Type B pancreatic cell (in vitro differentiated cells): ENCODE measurements around the gene NUDT19. TPM values are rescaled to one million over a fixed set of nuclear protein-coding genes. Genes with fewer than 3 reads are reported as not detected.
A peak's percentile ranks its signal among the peaks of the same experiment; 100 is the strongest.

Experiments used
- DNase-seq: peaks from one replicate; pipeline ENCODE4 v3.0.0; 2021; ENCODE audit warnings: mixed read lengths; ENCODE audit not compliant: unreplicated experiment; ENCODE audit errors: extremely low spot score
- H3K27ac Mint-ChIP-seq: 2 replicates; pipeline ENCODE4 v1.8.0; 2021; ENCODE audit warnings: mild to moderate bottlenecking, mixed read lengths
- H3K27me3 Mint-ChIP-seq: 2 replicates; pipeline ENCODE4 v1.8.0; 2021; ENCODE audit warnings: mixed read lengths
- H3K36me3 Mint-ChIP-seq: 2 replicates; pipeline ENCODE4 v1.8.0; 2021; ENCODE audit warnings: mixed read lengths
- H3K4me1 Mint-ChIP-seq: one replicate; pipeline ENCODE4 v1.8.0; 2021; ENCODE audit warnings: mixed read lengths; ENCODE audit not compliant: unreplicated experiment
- H3K4me3 Mint-ChIP-seq: 2 replicates; pipeline ENCODE4 v1.8.0; 2021; ENCODE audit warnings: mild to moderate bottlenecking, mixed read lengths
- H3K9me3 Mint-ChIP-seq: 2 replicates; pipeline ENCODE4 v1.8.0; 2021; ENCODE audit warnings: mixed read lengths
- total RNA-seq: library from RNA; stranded (reverse); gene quantifications from 2 replicates; pipeline ENCODE4 v1.2.1, GENCODE V29; 2021; ENCODE audit warnings: low replicate concordance
- TF ChIP-seq, protein P1 (sequence below): fragments of 200-600 bp; sonication (generic); conservative IDR thresholded peaks from 2 replicates; pipeline ENCODE4 v1.5.0; 2021; ENCODE audit warnings: antibody characterized with exemption, mild to moderate bottlenecking

Gene NUDT19
- total RNA-seq, 1 donor from 2014 or later = 10.8 TPM

DNA sequence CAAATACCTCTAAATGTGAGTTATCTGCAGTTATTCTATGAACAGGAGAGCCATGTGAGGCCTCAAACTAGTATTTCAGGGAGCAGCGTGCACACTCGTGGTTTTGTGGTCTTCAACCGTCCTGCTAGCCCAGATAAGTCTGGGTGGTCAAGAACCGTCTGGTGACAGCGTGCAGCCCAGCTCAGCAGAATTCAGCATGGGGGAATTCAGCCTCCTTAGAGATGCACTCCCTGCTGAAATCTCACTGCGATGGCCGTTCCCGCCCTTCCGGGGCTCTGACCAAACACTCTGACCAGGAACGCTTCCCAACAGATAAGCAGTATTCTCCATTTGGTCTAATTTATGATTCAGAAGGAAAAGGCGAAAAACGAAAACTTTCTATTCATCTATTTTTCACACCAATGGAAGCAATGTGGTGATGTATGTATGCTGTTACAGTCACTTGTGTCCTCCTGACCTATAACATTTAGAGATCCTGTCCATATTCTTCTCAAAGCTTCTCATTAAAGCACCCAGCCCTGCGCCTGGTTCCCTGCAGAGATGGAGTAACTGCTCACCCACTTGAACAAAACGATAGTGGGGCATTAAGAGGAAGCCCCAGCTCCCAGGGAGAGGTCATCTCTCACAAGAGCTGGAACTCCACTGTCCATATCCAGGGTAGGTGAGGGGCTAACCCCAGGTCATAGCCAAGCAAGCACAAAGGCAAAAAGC is 19.6 kb upstream of the NUDT19 start:
- Mint-ChIP-seq H3K4me3 (peak overlapping the region; percentile 61), H3K36me3 (peaks cover 4% of the 10 kb centered on the region), H3K4me1 (peaks cover 21% of the 10 kb centered on the region), H3K27me3 (peaks cover 2% of the 10 kb centered on the region), H3K27ac (peak overlapping the region; percentile 24), H3K9me3 (no peaks in the 10 kb centered on the region)
- TF ChIP-seq, protein P1, sequence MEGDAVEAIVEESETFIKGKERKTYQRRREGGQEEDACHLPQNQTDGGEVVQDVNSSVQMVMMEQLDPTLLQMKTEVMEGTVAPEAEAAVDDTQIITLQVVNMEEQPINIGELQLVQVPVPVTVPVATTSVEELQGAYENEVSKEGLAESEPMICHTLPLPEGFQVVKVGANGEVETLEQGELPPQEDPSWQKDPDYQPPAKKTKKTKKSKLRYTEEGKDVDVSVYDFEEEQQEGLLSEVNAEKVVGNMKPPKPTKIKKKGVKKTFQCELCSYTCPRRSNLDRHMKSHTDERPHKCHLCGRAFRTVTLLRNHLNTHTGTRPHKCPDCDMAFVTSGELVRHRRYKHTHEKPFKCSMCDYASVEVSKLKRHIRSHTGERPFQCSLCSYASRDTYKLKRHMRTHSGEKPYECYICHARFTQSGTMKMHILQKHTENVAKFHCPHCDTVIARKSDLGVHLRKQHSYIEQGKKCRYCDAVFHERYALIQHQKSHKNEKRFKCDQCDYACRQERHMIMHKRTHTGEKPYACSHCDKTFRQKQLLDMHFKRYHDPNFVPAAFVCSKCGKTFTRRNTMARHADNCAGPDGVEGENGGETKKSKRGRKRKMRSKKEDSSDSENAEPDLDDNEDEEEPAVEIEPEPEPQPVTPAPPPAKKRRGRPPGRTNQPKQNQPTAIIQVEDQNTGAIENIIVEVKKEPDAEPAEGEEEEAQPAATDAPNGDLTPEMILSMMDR = no peak
- no peak for DNase-seq

DNA sequence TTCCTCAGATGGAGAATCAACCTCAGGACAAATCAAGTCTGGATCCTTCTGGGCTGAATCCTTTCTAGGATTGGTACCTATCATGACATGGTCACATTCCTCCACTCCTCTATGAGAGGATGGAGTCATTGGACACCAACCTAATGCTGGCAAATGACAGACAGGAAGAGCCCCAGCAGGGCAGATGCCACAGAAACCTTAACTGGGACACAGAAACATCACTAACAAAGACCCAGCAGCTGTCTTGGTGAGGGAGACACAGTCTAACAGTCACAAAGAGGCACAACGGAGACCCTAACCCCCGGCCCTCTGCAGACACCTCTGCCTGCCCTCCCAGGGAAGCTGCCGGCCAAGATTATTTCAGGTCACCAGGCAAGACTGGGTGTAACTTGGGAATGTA is 18.8 kb upstream of the NUDT19 start:
- Mint-ChIP-seq H3K27ac (no peak overlapping the region), H3K9me3 (no peaks in the 10 kb centered on the region), H3K4me1 (peaks cover 29% of the 10 kb centered on the region), H3K36me3 (peaks cover 4% of the 10 kb centered on the region), H3K27me3 (peaks cover 10% of the 10 kb centered on the region), H3K4me3 (peak overlapping the region; percentile 83)
- TF ChIP-seq, protein P1 = no peak
- no peak for DNase-seq

DNA sequence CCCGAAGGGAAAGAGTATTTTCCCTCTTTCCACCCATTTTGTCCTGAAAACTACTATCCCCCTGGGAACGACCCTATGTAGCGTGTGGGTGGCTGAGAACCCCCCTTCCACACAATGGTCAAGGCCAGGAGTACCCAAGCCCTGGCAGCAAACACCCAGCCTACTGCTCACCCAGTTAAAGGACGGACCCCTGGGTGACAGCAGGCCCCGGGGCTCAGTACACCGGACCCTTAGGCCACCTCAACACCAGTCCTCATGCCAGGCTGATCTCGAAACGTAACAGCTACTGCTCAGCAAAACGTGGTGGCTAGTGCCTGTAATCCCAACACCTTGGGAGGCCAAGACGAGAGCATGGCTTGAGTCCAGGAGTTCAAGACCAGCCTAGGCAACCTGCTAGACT is 18.0 kb upstream of the NUDT19 start:
- H3K27ac Mint-ChIP-seq = peak overlapping the region; percentile 85
- H3K9me3 Mint-ChIP-seq = no peaks in the 10 kb centered on the region
- TF ChIP-seq, protein P1 = no peak
- peak overlapping the region; percentile 96 for H3K4me3 Mint-ChIP-seq
- peaks cover 12% of the 10 kb centered on the region for H3K27me3 Mint-ChIP-seq
- H3K4me1 Mint-ChIP-seq = peaks cover 30% of the 10 kb centered on the region
- no peak for DNase-seq
- H3K36me3 Mint-ChIP-seq = peaks cover 4% of the 10 kb centered on the region

DNA sequence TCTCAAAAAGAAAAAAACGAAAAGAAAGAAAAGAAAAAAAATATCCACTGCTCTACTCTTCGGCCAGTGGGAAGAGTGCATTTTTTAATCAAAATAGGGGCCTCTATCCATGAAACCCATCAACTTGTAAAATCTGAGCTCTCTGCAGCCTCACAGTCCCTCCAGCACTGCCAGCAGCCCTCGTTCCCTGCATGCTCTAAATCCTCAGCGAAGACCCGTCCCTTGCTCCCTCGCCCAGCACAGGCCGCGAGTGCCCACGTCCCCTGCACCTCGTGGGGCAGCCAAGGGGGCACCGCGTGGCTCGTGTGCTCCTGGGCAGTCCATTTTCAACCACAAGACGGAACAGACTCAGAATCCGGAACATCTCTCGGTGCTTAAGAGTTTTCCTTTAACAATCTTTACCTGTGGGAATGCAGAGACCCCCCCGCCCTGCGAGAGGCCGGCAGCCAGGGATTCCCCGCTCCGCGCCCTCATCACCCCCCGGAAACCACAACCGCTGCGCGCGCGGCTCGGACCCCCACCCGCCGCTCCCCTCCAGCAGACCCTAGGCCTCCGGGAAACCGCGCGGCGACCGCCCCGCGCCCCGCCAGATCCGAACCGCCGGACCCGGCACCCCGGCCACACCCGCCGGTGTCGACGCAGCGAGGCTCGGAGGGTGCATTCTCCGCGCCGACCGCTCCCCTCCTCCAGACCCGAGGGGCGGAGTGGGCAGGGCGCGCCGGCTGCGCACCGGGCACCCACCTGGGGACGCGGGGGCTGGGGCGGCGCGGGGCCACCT is 17.3 kb upstream of the NUDT19 start:
- no peak for DNase-seq
- Mint-ChIP-seq H3K4me1 (peaks cover 23% of the 10 kb centered on the region), H3K27me3 (peaks cover 12% of the 10 kb centered on the region), H3K27ac (peak overlapping the region; percentile 85), H3K36me3 (peaks cover 4% of the 10 kb centered on the region), H3K4me3 (peak overlapping the region; percentile 96), H3K9me3 (no peaks in the 10 kb centered on the region)
- TF ChIP-seq, protein P1 = no peak

DNA sequence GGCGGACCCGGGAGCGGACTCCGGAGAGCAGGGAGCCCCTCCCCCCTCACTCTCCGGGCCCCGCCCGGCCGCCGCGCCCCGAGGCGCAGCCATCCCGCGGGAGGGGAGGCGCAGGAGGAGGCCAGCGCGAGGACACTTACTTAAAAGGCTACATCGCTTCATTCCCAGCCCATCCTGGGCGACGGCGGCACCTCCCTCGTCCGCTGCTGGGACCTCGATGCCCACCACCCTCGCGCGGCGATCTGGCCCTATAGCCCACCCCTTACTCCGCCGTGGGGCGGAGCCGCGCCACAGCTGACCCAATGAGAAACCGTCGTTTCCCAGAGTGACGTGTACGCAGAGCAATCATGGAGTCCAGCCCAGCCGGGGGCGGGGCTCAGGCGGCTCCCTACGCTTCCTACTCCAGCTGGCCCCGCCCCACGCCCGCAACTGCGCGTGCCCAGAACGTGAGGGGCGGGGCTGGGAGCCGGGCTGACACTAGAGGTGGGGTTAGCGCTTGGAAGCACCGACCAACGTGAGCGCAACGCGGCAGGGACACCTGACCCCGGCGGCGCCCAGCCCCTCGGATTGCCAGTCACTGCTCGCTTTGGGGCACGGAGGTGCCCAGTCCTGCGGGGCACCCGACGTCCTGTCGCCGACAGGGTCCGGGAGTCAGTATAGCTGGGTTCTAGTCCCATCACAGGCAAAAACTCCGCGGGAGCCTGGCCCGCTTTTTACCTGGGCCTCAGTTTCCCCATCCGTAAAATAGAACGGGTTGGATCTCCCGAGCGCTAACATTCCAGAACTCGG is 16.5 kb upstream of the NUDT19 start, which contains the start of gene ANKRD27:
TSS of gene ANKRD27 (minus strand) at position 250 of the 789 bp plus-strand sequence. CDS start 16,165 bp downstream, outside the sequence.
- Mint-ChIP-seq H3K4me3 (peak within 1 kb of the TSS; percentile 96), H3K27me3 (peaks cover 12% of the 10 kb centered on the region), H3K4me1 (peaks cover 15% of the 10 kb centered on the region), H3K27ac (peak within 1 kb of the TSS; percentile 85), H3K36me3 (peaks cover under 1% of the 10 kb centered on the region), H3K9me3 (no peaks in the 10 kb centered on the region)
- peak; percentile 99 for DNase-seq
- TF ChIP-seq, protein P1 = no peak
